ENCODE measurements around the gene POU4F2.
"Not testable (repeated sequence)": the region's sequence is repeated elsewhere in the genome, so short reads cannot be mapped to it uniquely, and the experiment has no call there.

POU4F2 gene

DNA sequence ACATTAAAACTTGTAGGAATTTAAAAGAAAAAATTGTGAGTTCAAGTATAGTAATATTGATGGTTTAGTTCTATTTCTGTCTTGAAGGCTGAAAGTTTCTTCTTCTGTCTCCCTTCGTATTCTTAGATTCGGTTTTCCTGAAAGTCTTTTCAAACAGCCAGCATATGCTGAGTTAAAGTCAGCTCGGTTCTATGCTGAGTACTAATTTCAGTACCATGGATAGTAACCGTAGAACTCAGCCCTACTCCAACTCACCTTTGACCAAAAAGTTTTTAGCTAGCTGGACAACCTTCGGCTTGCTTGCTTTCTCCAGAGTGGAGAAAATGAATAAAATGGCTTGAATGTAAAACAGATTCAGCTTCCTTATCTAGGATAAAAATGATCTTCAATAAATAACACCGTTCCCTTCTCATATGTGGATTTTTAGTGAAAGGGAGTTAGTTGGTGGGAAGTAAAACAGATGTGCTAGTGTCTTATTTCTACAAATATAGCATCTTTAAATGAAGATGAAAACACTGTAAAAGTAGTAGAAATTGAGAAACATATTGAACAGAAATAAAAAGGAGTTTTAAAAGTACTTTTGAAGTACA lies 5.2 kb downstream of the POU4F2 start:
- Histone ChIP-seq H3K27me3 (ENCODE audit: control insufficient read depth, insufficient read depth, low read length) (peaks cover 58% of the 10 kb centered on the region), H3K36me3 (ENCODE audit: control insufficient read depth, insufficient read depth, low read length) (no peaks in the 10 kb centered on the region), H3K4me3 (ENCODE audit: low read length) (no peak overlapping the region), H3K9ac (ENCODE audit: low read length) (no peak overlapping the region), H3K4me1 (ENCODE audit: control insufficient read depth, insufficient read depth, low read length) (no peaks in the 10 kb centered on the region), H3K9me3 (ENCODE audit: control insufficient read depth, low read length) (no peaks in the 10 kb centered on the region)

DNA sequence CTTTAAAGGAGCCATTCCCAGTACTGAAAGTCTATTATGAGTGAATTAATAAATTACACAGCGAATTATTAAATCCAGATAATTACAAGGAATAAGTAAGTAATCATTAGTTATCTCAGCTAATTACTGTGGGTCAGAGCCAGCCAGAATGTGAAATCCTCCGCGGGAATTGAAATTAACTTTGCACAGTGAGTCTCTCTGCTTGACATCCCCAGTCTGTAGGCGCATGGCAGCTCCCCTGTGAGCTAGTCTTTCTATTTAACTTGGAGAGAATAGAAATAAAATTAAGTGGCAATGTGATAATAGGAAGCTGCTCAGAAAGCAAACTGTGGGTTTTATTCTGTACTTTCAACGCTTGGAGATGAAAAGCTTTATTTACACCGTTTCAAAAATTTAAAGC lies 7.2 kb downstream of the POU4F2 start:
- no peak overlapping the region for H3K4me3 ChIP-seq (ENCODE audit: low read length)
- H3K36me3 ChIP-seq (ENCODE audit: control insufficient read depth, insufficient read depth, low read length) = no peaks in the 10 kb centered on the region
- H3K4me1 ChIP-seq (ENCODE audit: control insufficient read depth, insufficient read depth, low read length) = no peaks in the 10 kb centered on the region
- H3K9me3 ChIP-seq (ENCODE audit: control insufficient read depth, low read length) = no peaks in the 10 kb centered on the region
- H3K27me3 ChIP-seq (ENCODE audit: control insufficient read depth, insufficient read depth, low read length) = peaks cover 57% of the 10 kb centered on the region
- H3K9ac ChIP-seq (ENCODE audit: low read length) = no peak overlapping the region

DNA sequence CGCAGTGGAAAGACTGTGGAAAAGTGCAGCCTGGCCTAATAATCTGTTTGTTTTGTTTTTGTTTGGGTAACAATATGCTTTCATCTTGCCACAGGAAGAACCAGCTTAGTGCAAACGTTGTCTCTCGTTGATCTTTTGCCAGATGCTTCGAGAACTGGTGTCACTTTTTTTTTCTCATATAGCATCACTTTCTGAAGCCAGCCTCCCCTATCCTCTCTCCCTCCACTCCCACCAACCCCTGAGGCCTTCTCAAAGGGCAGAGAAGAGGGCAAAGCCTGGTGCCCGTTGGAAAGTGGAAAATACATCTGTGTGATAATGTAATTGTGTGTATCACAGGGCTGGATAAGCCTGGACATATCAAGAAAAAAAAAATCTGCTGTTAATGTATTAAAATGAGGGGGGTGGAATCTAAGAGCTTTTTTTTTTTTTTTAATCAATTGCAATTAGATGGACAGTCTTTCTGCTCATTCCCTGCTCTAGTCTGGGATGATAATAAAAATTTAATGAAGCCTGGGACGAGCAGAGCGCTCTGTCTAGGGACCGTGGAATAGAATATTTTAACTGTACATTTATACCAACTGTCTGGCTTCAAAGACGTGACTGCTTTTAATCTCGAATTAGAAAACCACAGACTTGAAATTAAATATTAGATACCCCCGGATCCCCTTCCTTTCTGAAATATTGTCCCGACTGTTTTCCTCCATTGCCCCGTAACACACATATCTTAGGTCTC lies 8.1 kb downstream of the POU4F2 start:
- H3K4me1 ChIP-seq (ENCODE audit: control insufficient read depth, insufficient read depth, low read length) = no peaks in the 10 kb centered on the region
- H3K9ac ChIP-seq (ENCODE audit: low read length) = no peak overlapping the region
- no peak overlapping the region for H3K4me3 ChIP-seq (ENCODE audit: low read length)
- H3K27me3 ChIP-seq (ENCODE audit: control insufficient read depth, insufficient read depth, low read length) = peaks cover 57% of the 10 kb centered on the region
- H3K9me3 ChIP-seq (ENCODE audit: control insufficient read depth, low read length) = no peaks in the 10 kb centered on the region
- no peaks in the 10 kb centered on the region for H3K36me3 ChIP-seq (ENCODE audit: control insufficient read depth, insufficient read depth, low read length)

DNA sequence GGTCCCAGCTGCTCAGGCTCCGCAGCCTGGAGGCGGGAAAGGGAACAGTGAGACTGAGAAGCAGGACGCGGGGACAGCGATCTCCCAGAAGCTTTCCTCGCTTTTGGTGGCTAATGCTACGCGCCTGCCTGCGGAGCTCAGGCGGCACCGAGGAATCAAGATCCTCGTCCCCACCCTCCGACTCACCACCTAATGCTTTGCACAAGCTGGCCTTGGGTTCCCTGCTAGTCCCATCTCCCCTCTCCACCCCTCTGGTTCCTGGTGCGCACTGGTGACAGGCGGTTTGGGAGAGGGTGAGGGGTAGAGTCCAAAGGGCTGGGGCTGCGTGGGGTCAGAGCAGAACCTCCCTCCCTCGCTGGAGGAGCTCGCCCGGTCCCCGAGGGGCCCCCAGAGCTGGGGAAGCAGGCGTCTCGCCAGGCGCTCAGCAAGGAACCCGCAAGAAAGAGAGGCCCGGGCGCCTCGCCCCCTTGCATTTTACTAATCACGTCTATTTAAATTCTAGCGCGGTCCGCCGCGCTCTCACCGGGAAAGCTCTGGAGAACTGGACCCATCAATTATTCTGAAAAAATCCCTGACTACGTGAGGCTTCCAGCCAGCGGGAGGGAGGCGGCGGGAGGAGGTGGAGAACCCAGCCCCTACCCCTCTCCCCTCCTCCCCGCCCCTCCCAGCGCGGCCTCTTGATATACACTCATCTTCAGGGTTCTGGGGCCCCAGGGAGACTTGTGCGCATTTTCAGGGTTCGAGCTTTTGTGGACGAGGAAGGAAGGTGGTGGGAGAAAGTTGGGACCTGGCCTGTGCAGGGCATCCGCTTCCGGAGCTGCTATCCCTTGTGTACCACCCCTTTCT lies 9.1 kb downstream of the POU4F2 start:
- Histone ChIP-seq H3K4me3 (ENCODE audit: low read length) (no peak overlapping the region), H3K4me1 (ENCODE audit: control insufficient read depth, insufficient read depth, low read length) (no peaks in the 10 kb centered on the region), H3K36me3 (ENCODE audit: control insufficient read depth, insufficient read depth, low read length) (no peaks in the 10 kb centered on the region), H3K9ac (ENCODE audit: low read length) (no peak overlapping the region), H3K27me3 (ENCODE audit: control insufficient read depth, insufficient read depth, low read length) (peaks cover 60% of the 10 kb centered on the region), H3K9me3 (ENCODE audit: control insufficient read depth, low read length) (no peaks in the 10 kb centered on the region)

DNA sequence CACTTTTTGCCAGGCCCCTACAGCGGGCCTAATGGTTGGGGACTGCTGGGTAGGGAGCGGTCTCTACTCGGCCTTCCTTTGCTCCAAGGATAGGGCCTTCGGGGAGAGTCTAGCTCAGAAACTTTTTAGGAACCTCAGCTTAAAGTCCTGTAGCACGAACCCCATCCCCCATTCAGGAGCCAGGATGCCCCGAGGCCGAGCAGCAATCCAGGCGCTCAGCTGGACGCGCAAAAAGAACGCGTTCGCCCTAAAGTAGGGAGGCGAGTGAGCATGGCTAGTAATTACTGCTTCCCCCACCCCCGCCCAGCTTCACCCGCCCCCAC lies 9.7 kb downstream of the POU4F2 start:
- peaks cover 62% of the 10 kb centered on the region for H3K27me3 ChIP-seq (ENCODE audit: control insufficient read depth, insufficient read depth, low read length)
- H3K36me3 ChIP-seq (ENCODE audit: control insufficient read depth, insufficient read depth, low read length) = no peaks in the 10 kb centered on the region
- no peaks in the 10 kb centered on the region for H3K9me3 ChIP-seq (ENCODE audit: control insufficient read depth, low read length)
- H3K4me3 ChIP-seq (ENCODE audit: low read length) = no peak overlapping the region
- no peaks in the 10 kb centered on the region for H3K4me1 ChIP-seq (ENCODE audit: control insufficient read depth, insufficient read depth, low read length)
- H3K9ac ChIP-seq (ENCODE audit: low read length) = no peak overlapping the region

DNA sequence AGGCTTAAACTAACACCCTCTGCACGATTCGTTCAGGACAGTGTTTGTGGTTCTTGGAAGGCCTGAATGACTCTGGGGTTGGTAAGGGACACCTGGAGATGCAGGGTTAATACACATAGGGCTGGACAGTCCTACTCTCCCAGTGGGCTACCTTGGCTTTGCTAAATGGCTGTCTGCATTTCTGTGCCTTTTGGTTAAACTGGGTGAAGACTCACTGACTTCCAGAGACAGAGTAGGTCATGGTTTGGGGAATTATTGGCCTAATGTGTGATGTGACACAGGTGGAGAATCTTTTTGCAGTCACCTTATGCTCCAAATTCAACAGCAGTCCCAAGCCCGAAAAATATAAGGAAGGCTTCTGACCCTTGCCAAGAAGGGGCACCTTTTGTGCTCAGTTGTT lies 10.5 kb downstream of the POU4F2 start:
- Histone ChIP-seq H3K4me1 (ENCODE audit: control insufficient read depth, insufficient read depth, low read length) (no peaks in the 10 kb centered on the region), H3K9me3 (ENCODE audit: control insufficient read depth, low read length) (no peaks in the 10 kb centered on the region), H3K4me3 (ENCODE audit: low read length) (no peak overlapping the region), H3K27me3 (ENCODE audit: control insufficient read depth, insufficient read depth, low read length) (peaks cover 70% of the 10 kb centered on the region), H3K9ac (ENCODE audit: low read length) (no peak overlapping the region), H3K36me3 (ENCODE audit: control insufficient read depth, insufficient read depth, low read length) (no peaks in the 10 kb centered on the region)

DNA sequence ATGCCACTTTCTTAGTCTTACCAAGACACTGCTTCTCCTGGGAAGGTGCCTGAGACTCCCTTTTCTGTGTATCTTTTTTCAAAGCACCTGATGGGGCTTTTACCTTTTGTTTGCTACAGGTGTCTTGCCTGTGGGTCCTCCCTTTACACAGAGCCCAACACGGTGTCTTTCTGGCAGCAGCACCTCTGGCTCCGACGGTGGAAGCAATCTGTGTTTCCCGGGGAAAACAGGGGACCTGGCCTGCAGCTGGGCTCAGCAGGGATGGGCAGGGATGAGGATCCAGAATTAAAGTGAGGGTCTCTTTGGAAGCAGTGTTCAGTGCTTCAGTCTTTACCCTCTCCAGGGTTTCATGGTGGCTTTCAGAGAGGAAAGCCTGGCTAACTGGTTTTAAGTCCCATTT lies 11.3 kb downstream of the POU4F2 start:
- Histone ChIP-seq H3K9ac (ENCODE audit: low read length) (no peak overlapping the region), H3K9me3 (ENCODE audit: control insufficient read depth, low read length) (no peaks in the 10 kb centered on the region), H3K27me3 (ENCODE audit: control insufficient read depth, insufficient read depth, low read length) (peaks cover 78% of the 10 kb centered on the region), H3K4me3 (ENCODE audit: low read length) (no peak overlapping the region), H3K36me3 (ENCODE audit: control insufficient read depth, insufficient read depth, low read length) (no peaks in the 10 kb centered on the region), H3K4me1 (ENCODE audit: control insufficient read depth, insufficient read depth, low read length) (no peaks in the 10 kb centered on the region)

DNA sequence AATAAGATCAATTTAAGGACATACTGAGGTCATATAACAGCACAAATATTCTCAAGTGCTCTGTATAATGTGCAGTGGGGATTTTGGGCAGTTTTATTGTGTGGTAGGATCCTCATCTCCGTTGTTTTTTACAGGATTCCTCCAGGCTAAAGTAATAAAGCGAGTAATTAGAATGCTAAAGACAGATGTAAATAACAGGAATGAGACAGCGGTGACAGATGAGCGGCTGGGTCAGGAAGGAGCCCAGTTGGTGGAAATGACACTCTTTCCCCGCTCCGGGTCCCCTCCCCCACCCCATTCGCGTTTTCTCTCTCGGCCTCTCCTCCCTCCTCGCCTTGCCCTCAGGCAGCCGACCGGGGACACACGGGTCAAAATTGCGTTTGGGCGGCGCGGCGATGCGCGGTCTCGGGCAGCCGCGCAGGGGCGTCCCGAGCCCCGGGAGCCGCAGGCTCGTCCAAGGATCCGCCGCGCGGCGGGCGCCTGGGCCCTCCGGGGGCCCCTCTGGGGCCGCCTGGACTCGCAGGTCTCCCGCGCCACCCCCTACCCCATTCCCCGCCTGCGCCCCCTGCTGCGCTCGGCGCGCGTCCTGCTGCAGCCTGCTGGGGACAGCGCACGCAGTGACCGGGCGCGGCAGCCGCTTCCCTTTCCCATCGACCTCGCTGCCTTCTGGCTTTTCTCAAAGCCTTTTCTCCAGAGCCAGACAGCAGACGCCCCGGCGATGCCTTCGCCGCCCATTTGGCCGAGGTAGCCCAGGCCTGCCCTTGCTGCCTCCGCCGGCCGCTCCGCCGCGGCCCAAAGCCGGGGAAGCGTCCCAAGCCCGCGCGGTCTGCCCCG lies 16.2 kb downstream of the POU4F2 start:
- no peak overlapping the region for H3K4me3 ChIP-seq (ENCODE audit: low read length)
- no peaks in the 10 kb centered on the region for H3K36me3 ChIP-seq (ENCODE audit: control insufficient read depth, insufficient read depth, low read length)
- H3K27me3 ChIP-seq (ENCODE audit: control insufficient read depth, insufficient read depth, low read length) = peaks cover 55% of the 10 kb centered on the region
- H3K9me3 ChIP-seq (ENCODE audit: control insufficient read depth, low read length) = no peaks in the 10 kb centered on the region
- H3K4me1 ChIP-seq (ENCODE audit: control insufficient read depth, insufficient read depth, low read length) = no peaks in the 10 kb centered on the region
- H3K9ac ChIP-seq (ENCODE audit: low read length) = no peak overlapping the region

DNA sequence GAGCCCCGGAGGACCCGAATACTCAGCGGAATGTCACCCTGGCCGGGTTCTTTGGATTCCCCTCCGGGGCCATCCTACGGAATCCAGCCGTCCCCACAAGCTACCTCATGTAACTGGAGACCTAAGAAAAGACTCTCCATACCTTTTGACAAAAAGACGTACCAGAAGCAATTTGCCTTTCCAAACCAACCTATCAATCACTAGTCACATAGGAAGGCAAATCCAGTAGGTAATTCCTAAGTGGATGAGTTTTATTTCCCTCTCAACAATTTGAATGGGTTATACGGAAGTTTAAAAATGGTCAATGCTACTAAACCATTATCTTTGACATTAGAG lies 16.8 kb downstream of the POU4F2 start:
- Histone ChIP-seq H3K9ac (ENCODE audit: low read length) (no peak overlapping the region), H3K4me1 (ENCODE audit: control insufficient read depth, insufficient read depth, low read length) (no peaks in the 10 kb centered on the region), H3K27me3 (ENCODE audit: control insufficient read depth, insufficient read depth, low read length) (peaks cover 50% of the 10 kb centered on the region), H3K4me3 (ENCODE audit: low read length) (no peak overlapping the region), H3K36me3 (ENCODE audit: control insufficient read depth, insufficient read depth, low read length) (no peaks in the 10 kb centered on the region), H3K9me3 (ENCODE audit: control insufficient read depth, low read length) (no peaks in the 10 kb centered on the region)

DNA sequence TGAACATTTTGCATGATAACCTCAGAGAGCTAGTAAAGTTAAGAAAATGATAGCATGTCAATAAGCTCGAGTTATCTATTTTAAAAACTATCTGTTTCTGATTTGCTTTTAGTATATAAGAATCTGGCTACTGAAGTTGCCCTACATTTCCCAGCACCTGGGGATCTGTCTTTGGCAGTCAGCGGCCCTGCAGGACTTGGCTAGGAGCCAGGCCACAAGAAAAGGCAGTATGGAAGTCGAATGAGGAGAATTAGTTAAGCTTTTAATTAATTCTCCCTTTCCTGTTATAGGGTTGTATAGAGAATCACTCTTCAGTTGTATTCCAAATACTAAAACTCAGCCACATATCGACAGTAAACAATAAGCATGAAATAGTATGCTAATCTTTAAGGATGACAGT lies 22.7 kb downstream of the POU4F2 start:
- Histone ChIP-seq H3K4me1 (ENCODE audit: control insufficient read depth, insufficient read depth, low read length) (no peaks in the 10 kb centered on the region), H3K9ac (ENCODE audit: low read length) (no peak overlapping the region), H3K27me3 (ENCODE audit: control insufficient read depth, insufficient read depth, low read length) (no peaks in the 10 kb centered on the region), H3K4me3 (ENCODE audit: low read length) (no peak overlapping the region), H3K9me3 (ENCODE audit: control insufficient read depth, low read length) (no peaks in the 10 kb centered on the region), H3K36me3 (ENCODE audit: control insufficient read depth, insufficient read depth, low read length) (no peaks in the 10 kb centered on the region)

DNA sequence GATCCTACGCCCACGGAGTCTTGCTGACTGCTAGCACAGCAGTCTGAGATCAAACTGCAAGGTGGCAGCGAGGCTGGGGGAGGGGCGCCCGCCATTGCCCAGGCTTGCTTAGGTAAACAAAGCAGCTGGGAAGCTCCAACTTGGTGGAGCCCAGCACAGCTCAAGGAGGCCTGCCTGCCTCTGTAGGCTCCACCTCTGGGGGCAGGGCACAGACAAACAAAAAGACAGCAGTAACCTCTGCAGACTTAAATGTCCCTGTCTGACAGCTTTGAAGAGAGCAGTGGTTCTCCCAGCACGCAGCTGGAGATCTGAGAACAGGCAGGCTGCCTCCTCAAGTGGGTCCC lies 25.2 kb downstream of the POU4F2 start:
- H3K4me1 ChIP-seq (ENCODE audit: control insufficient read depth, insufficient read depth, low read length); H3K9me3 ChIP-seq (ENCODE audit: control insufficient read depth, low read length); H3K36me3 ChIP-seq (ENCODE audit: control insufficient read depth, insufficient read depth, low read length); H3K27me3 ChIP-seq (ENCODE audit: control insufficient read depth, insufficient read depth, low read length); H3K9ac ChIP-seq (ENCODE audit: low read length); H3K4me3 ChIP-seq (ENCODE audit: low read length): not testable (repeated sequence)
